GM19025 (cell line): ENCODE data around the gene AOPEP.
"Not testable (repeated sequence)": the region's sequence is repeated elsewhere in the genome, so short reads cannot be mapped to it uniquely, and the experiment has no call there.

Source experiments
- ATAC-seq: cut with Tn5 transposase; IDR thresholded peaks from one replicate; pipeline ENCODE4 v1.9.1; 2021; ENCODE audit warnings: mild to moderate bottlenecking, low read depth, moderate library complexity; ENCODE audit not compliant: unreplicated experiment

AOPEP gene

GRCh38 chr9:94829380-94830070, 103.0 kb downstream of the AOPEP start:
- ATAC-seq: no peak

- ATAC-seq: not testable (repeated sequence)
These were observed 103.6 kb downstream of the AOPEP start for GRCh38 chr9:94830071-94830604.

- no peak for ATAC-seq
These were observed 107.3 kb downstream of the AOPEP start for GRCh38 chr9:94833802-94834201.

GRCh38 chr9:94837404-94837803, 110.9 kb downstream of the AOPEP start:
- no peak for ATAC-seq

- ATAC-seq: no peak
These were observed 112.9 kb downstream of the AOPEP start for GRCh38 chr9:94839398-94839797.

- ATAC-seq: no peak
These were observed 114.2 kb downstream of the AOPEP start for GRCh38 chr9:94840738-94841137.

- ATAC-seq: no peak
These were observed 116.6 kb downstream of the AOPEP start for GRCh38 chr9:94843134-94843533.

GRCh38 chr9:94846739-94847138, 120.2 kb downstream of the AOPEP start:
- ATAC-seq: no peak

GRCh38 chr9:94847486-94847885, 121.0 kb downstream of the AOPEP start:
- ATAC-seq: no peak

- not testable (repeated sequence) for ATAC-seq
These were observed 122.3 kb downstream of the AOPEP start for GRCh38 chr9:94848791-94849190.

- no peak for ATAC-seq
These were observed 124.3 kb downstream of the AOPEP start for GRCh38 chr9:94850540-94851434.

- no peak for ATAC-seq
These were observed 125.0 kb downstream of the AOPEP start for GRCh38 chr9:94851467-94851866.

GRCh38 chr9:94851892-94852291, 125.4 kb downstream of the AOPEP start:
- ATAC-seq: no peak

- no peak for ATAC-seq
These were observed 125.9 kb downstream of the AOPEP start for GRCh38 chr9:94852373-94852772.

GRCh38 chr9:94853887-94854286, 127.4 kb downstream of the AOPEP start:
- no peak for ATAC-seq

- ATAC-seq: no peak
These were observed 129.4 kb downstream of the AOPEP start for GRCh38 chr9:94855903-94856302.

- no peak for ATAC-seq
These were observed 131.3 kb downstream of the AOPEP start for GRCh38 chr9:94857791-94858190.

- no peak for ATAC-seq
These were observed 132.7 kb downstream of the AOPEP start for GRCh38 chr9:94859226-94859625.

GRCh38 chr9:94859891-94860290, 133.4 kb downstream of the AOPEP start:
- no peak for ATAC-seq

GRCh38 chr9:94860678-94861588, 134.4 kb downstream of the AOPEP start:
- ATAC-seq: peak; percentile 93
